Measurements from ENCODE around the gene ITLN1.

Gene ITLN1

GRCh38 chr1:160853754-160854153 is 31.2 kb downstream of the ITLN1 start:
- no peak for DNase-seq

GRCh38 chr1:160853014-160853413 is 32.0 kb downstream of the ITLN1 start:
- DNase-seq: no peak

GRCh38 chr1:160850993-160851392 is 34.0 kb downstream of the ITLN1 start:
- DNase-seq: no peak

- DNase-seq: no peak
Observed at GRCh38 chr1:160850541-160850940, 34.4 kb downstream of the ITLN1 start.

- DNase-seq: no peak
Observed at GRCh38 chr1:160846281-160846680, 38.7 kb downstream of the ITLN1 start.

- DNase-seq: peak; percentile 71
Observed at GRCh38 chr1:160844447-160845232, 40.3 kb downstream of the ITLN1 start.

- no peak for DNase-seq
Observed at GRCh38 chr1:160841079-160841478, 43.9 kb downstream of the ITLN1 start.

- no peak for DNase-seq
Observed at GRCh38 chr1:160839746-160840145, 45.2 kb downstream of the ITLN1 start.

- DNase-seq: no peak
Observed at GRCh38 chr1:160838888-160839287, 46.1 kb downstream of the ITLN1 start.

- DNase-seq: no peak
Observed at GRCh38 chr1:160837558-160838205, 47.3 kb downstream of the ITLN1 start.

- DNase-seq: no peak
Observed at GRCh38 chr1:160836981-160837557, 47.9 kb downstream of the ITLN1 start.

- DNase-seq: no peak
Observed at GRCh38 chr1:160836561-160836960, 48.4 kb downstream of the ITLN1 start.

GRCh38 chr1:160835751-160836150 is 49.2 kb downstream of the ITLN1 start:
- no peak for DNase-seq

GRCh38 chr1:160834945-160835565 is 49.9 kb downstream of the ITLN1 start:
- DNase-seq: peak; percentile 28

- peak; percentile 61 for DNase-seq
Observed at GRCh38 chr1:160830321-160831153, 54.4 kb downstream of the ITLN1 start.

GRCh38 chr1:160829766-160830165 is 55.2 kb downstream of the ITLN1 start:
- no peak for DNase-seq

- peak; percentile 64 for DNase-seq
Observed at GRCh38 chr1:160827418-160827817, 57.6 kb downstream of the ITLN1 start.

GRCh38 chr1:160826546-160826945 is 58.4 kb downstream of the ITLN1 start:
- DNase-seq: peak; percentile 91
